ENCODE measurements around the gene COPS3. TPM values are rescaled to one million over a fixed set of nuclear protein-coding genes. Genes with fewer than 3 reads are reported as not detected.
"Not testable (repeated sequence)": the region's sequence is repeated elsewhere in the genome, so short reads cannot be mapped to it uniquely, and the experiment has no call there.

The COPS3 gene
- total and polyA plus RNA-seq, 7 donors, result 99.8 to 164 (median 140) TPM

DNA sequence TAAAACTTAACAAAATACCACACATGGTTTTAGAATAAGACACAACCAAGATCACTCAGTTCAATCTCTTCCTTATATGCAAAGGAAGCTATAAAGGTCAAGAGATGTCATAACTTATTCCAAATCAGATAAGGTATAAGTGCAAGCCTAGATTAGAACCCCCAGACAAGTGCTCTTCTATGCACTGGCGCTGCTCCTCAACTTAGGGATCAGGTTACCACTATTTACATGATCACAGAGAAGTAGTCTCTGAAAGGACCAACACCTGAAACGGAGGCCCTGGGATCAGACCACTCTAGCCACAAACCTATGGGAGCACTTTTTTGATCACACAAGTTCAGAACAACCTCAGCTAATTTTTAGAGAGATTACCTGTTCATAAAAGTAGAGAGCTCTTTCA is 16.6 kb downstream of the COPS3 start:
- Histone ChIP-seq H3K36me3 (ENCODE audit: insufficient read depth in 1 of 2, low read depth in 1 of 2) (peaks cover 9 to 100% of the 10 kb centered on the region in 2 donors), H3K4me1 (no peaks in the 10 kb centered on the region), H3K9me3 (no peaks in the 10 kb centered on the region), H3K4me3 (no peak overlapping the region), H3K27me3 (ENCODE audit: insufficient read depth in 3 of 3, low read length in 2 of 3) (no peaks in the 10 kb centered on the region), H3K27ac (no peak overlapping the region)
- WGBS, 3 donors, result 63 to 83% (median 79%) methylated on average over 2 of the region's 2 CpGs
- DNase-seq, result no peak
- ATAC-seq, result no peak
- TF ChIP-seq, protein P1, sequence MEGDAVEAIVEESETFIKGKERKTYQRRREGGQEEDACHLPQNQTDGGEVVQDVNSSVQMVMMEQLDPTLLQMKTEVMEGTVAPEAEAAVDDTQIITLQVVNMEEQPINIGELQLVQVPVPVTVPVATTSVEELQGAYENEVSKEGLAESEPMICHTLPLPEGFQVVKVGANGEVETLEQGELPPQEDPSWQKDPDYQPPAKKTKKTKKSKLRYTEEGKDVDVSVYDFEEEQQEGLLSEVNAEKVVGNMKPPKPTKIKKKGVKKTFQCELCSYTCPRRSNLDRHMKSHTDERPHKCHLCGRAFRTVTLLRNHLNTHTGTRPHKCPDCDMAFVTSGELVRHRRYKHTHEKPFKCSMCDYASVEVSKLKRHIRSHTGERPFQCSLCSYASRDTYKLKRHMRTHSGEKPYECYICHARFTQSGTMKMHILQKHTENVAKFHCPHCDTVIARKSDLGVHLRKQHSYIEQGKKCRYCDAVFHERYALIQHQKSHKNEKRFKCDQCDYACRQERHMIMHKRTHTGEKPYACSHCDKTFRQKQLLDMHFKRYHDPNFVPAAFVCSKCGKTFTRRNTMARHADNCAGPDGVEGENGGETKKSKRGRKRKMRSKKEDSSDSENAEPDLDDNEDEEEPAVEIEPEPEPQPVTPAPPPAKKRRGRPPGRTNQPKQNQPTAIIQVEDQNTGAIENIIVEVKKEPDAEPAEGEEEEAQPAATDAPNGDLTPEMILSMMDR (IDR thresholded peaks at IDR 0.05), result no peak
- intact Hi-C loops (cut with DNase I), result no loop called here

DNA sequence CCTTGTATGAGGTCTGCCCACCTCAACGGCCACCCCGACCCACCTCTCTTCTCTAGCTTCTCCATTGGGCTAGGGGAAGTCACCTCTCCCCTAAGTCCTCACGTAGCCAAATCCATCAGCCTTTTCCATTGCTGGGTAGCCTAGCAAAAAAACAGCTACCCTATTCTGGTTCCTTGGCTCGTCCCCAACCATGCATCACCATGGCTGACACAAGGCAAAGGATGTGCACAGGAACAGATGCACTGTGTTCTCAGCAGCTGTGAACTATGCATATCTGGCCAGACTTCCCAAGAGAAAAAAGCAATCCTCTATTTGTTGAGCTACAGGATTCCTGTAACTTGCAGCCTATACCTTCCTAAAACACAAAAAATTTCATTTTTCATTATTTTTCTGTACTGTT is 22.0 kb downstream of the COPS3 start:
- peaks cover 15 to 100% of the 10 kb centered on the region in 2 donors for H3K36me3 ChIP-seq (ENCODE audit: insufficient read depth in 1 of 2, low read depth in 1 of 2)
- ATAC-seq, result peak in 1 of 4 donors; percentile 22
- H3K27me3 ChIP-seq (ENCODE audit: insufficient read depth in 3 of 3, low read length in 2 of 3), result no peaks in the 10 kb centered on the region
- no peak for DNase-seq
- TF ChIP-seq, protein P1 (IDR thresholded peaks at IDR 0.05), result no peak
- 76 to 83% (median 83%) methylated on average over 4 of the region's 4 CpGs for WGBS, 3 donors
- no peak overlapping the region for H3K4me3 ChIP-seq
- H3K4me1 ChIP-seq, result no peaks in the 10 kb centered on the region
- intact Hi-C loops (cut with DNase I), result no loop called here
- H3K9me3 ChIP-seq, result no peaks in the 10 kb centered on the region
- H3K27ac ChIP-seq, result no peak overlapping the region

DNA sequence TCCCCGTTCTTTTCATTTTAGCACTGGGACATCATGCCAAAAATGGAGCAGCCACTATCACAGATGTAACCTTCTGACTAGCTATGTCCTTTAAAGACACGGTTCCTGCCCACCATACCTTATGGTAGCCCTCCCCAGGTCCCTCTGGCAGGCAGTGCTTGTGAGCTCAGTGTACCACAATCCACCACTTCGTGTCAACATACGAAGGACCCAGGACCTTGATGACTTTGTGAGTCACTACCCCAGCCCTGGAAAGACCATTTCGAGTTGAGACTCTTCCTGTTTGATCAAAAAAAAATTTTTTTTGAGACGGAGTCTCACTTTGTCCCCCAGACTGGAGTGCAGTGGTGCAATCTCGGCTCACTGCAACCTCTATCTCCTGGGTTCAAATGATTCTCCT is 23.0 kb downstream of the COPS3 start:
- H3K27ac ChIP-seq, result no peak overlapping the region
- no peaks in the 10 kb centered on the region for H3K9me3 ChIP-seq
- no peak for DNase-seq
- WGBS, 3 donors, result 84 to 92% (median 87%) methylated on average over 7 of the region's 7 CpGs
- H3K4me1 ChIP-seq, result no peaks in the 10 kb centered on the region
- no peak overlapping the region for H3K4me3 ChIP-seq
- H3K27me3 ChIP-seq (ENCODE audit: insufficient read depth in 3 of 3, low read length in 2 of 3), result no peaks in the 10 kb centered on the region
- H3K36me3 ChIP-seq (ENCODE audit: insufficient read depth in 1 of 2, low read depth in 1 of 2), result peaks cover 14 to 100% of the 10 kb centered on the region in 2 donors
- no peak for ATAC-seq
- TF ChIP-seq, protein P1 (IDR thresholded peaks at IDR 0.05), result no peak
- intact Hi-C loops (cut with DNase I), result no loop called here

DNA sequence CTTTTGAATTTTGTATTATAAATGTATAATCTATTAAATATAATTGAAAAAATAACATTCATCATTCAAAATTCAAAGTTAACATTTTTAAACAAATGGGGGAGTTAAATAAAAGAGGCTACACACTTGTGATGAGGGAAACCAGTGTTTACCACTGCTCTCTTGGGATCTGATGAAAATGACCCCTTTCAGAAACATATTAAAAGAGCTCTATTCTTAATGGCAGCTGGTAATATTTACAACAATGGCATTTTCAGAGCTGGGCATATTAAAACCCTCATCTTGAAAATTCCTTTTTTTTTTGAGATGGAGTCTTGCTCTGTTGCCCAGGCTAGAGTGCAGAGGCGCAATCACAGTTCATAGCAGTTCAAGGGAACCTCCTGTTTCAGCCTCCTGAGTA is 24.7 kb downstream of the COPS3 start:
- H3K27ac ChIP-seq, result no peak overlapping the region
- ATAC-seq, result no peak
- WGBS, 3 donors, result 88 to 96% (median 96%) methylated on average over 1 of the region's 1 CpG
- H3K36me3 ChIP-seq (ENCODE audit: insufficient read depth in 1 of 2, low read depth in 1 of 2), result peaks cover 20 to 100% of the 10 kb centered on the region in 2 donors
- H3K9me3 ChIP-seq, result no peaks in the 10 kb centered on the region
- H3K27me3 ChIP-seq (ENCODE audit: insufficient read depth in 3 of 3, low read length in 2 of 3), result no peaks in the 10 kb centered on the region
- no peak overlapping the region for H3K4me3 ChIP-seq
- H3K4me1 ChIP-seq, result no peaks in the 10 kb centered on the region
- no peak for DNase-seq
- intact Hi-C loops (cut with DNase I), result no loop called here
- TF ChIP-seq, protein P1 (IDR thresholded peaks at IDR 0.05), result no peak

DNA sequence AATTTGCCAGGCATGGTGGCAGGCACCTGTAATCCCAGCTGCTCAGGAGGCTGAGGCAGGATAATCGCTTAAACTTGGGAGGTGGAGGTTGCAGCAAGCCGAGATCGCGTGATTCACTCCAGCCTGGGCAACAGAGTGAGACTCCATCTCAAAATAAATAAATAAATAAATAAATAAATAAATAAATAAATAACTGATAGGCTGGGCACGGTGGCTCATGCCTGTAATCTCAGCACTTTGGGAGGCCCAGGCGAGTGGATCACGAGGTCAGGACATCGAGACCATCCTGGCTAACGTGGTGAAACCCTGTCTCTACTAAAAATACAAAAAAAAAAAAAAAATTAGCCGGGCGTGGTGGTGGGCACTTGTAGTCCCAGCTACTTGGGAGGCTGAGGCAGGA is 25.4 kb downstream of the COPS3 start:
- H3K4me1 ChIP-seq; H3K27me3 ChIP-seq (ENCODE audit: insufficient read depth in 3 of 3, low read length in 2 of 3); H3K4me3 ChIP-seq; H3K9me3 ChIP-seq; H3K27ac ChIP-seq; DNase-seq; ATAC-seq; intact Hi-C loops (cut with DNase I): not testable (repeated sequence)
- WGBS, 3 donors, result 92 to 93% (median 93%) methylated on average over 9 to 11 of the region's 11 CpGs
- peaks cover 20 to 100% of the 10 kb centered on the region in 2 donors for H3K36me3 ChIP-seq (ENCODE audit: insufficient read depth in 1 of 2, low read depth in 1 of 2)

All from psoas muscle (tissue), 8 donors.